Stomach smooth muscle (tissue), 2 donors: ENCODE results near the gene CFAP119.

Source experiments
- H3K27ac ChIP-seq: one replicate; pipeline ENCODE4 v1.7.0; 2013; ENCODE audit warnings: mild to moderate bottlenecking, low read length, inconsistent platforms
- H3K27me3 ChIP-seq, 2 donors: one replicate each; pipeline ENCODE4 v1.7.0; 2013; ENCODE audit warnings: low read length in 2 of 2; ENCODE audit not compliant: insufficient read depth in 2 of 2, control insufficient read depth in 1 of 2
- H3K36me3 ChIP-seq, 2 donors: one replicate each; pipeline ENCODE4 v1.7.0; 2013; ENCODE audit warnings: low read length in 2 of 2; ENCODE audit not compliant: control insufficient read depth in 2 of 2, insufficient read depth in 2 of 2
- H3K4me1 ChIP-seq: one replicate; pipeline ENCODE4 v1.7.0; 2013; ENCODE audit warnings: low read length; ENCODE audit not compliant: control insufficient read depth, insufficient read depth
- H3K4me3 ChIP-seq, 2 donors: one replicate each; pipeline ENCODE4 v1.7.0; 2013; ENCODE audit warnings: low read length in 2 of 2
- H3K9ac ChIP-seq, 2 donors: one replicate each; pipeline ENCODE4 v1.7.0; 2013; ENCODE audit warnings: low read length in 2 of 2, mild to moderate bottlenecking in 1 of 2
- H3K9me3 ChIP-seq, 2 donors: one replicate each; pipeline ENCODE4 v1.7.0; 2013; ENCODE audit warnings: low read length in 2 of 2; ENCODE audit not compliant: control insufficient read depth in 2 of 2
- donor health status: healthy.
- donor health status: Pancreatic carcinoma.

The CFAP119 gene

GRCh38 chr16:30760001-30760559 is 1.8 kb downstream of the CFAP119 start:
- Histone ChIP-seq H3K9ac (no peak overlapping the region), H3K9me3 (no peaks in the 10 kb centered on the region), H3K4me3 (no peak overlapping the region), H3K27ac (no peak overlapping the region), H3K36me3 (peaks cover 21 to 23% of the 10 kb centered on the region in 2 donors), H3K27me3 (no peaks in the 10 kb centered on the region), H3K4me1 (peaks cover 29% of the 10 kb centered on the region)

- Histone ChIP-seq H3K9me3 (no peaks in the 10 kb centered on the region), H3K9ac (no peak overlapping the region)
These were observed 2.8 kb downstream of the CFAP119 start for GRCh38 chr16:30758988-30759491.

GRCh38 chr16:30757316-30757715 is 4.5 kb downstream of the CFAP119 start:
- peaks cover 13 to 18% of the 10 kb centered on the region in 2 donors for H3K36me3 ChIP-seq
- H3K4me3 ChIP-seq = no peak overlapping the region
- H3K9ac ChIP-seq = no peak overlapping the region
- no peaks in the 10 kb centered on the region for H3K9me3 ChIP-seq
- H3K27ac ChIP-seq = no peak overlapping the region
- H3K27me3 ChIP-seq = no peaks in the 10 kb centered on the region
- H3K4me1 ChIP-seq = peaks cover 12% of the 10 kb centered on the region

More at GRCh38 chr16:30758988-30759491, 2.8 kb downstream of the CFAP119 start:
- Histone ChIP-seq H3K4me1 (peaks cover 25% of the 10 kb centered on the region), H3K27me3 (no peaks in the 10 kb centered on the region), H3K27ac (no peak overlapping the region), H3K36me3 (peaks cover 12 to 15% of the 10 kb centered on the region in 2 donors), H3K4me3 (no peak overlapping the region)

- Histone ChIP-seq H3K4me1 (peaks cover 11% of the 10 kb centered on the region), H3K9me3 (no peaks in the 10 kb centered on the region), H3K27ac (no peak overlapping the region), H3K4me3 (no peak overlapping the region), H3K36me3 (peaks cover 13 to 18% of the 10 kb centered on the region in 2 donors), H3K9ac (no peak overlapping the region), H3K27me3 (no peaks in the 10 kb centered on the region)
These were observed 5.1 kb downstream of the CFAP119 start for GRCh38 chr16:30756781-30757100.

GRCh38 chr16:30755955-30756780 is 5.7 kb downstream of the CFAP119 start:
- Histone ChIP-seq H3K36me3 (peaks cover 17 to 23% of the 10 kb centered on the region in 2 donors), H3K4me3 (no peak overlapping the region), H3K9me3 (no peaks in the 10 kb centered on the region), H3K9ac (no peak overlapping the region), H3K27me3 (no peaks in the 10 kb centered on the region), H3K4me1 (peaks cover 7% of the 10 kb centered on the region), H3K27ac (no peak overlapping the region)

GRCh38 chr16:30753596-30753995 is 8.3 kb downstream of the CFAP119 start:
- no peaks in the 10 kb centered on the region for H3K27me3 ChIP-seq
- peaks cover 20 to 26% of the 10 kb centered on the region in 2 donors for H3K36me3 ChIP-seq

GRCh38 chr16:30750876-30751465 is 10.9 kb downstream of the CFAP119 start:
- H3K9ac ChIP-seq = no peak overlapping the region
- no peak overlapping the region for H3K4me3 ChIP-seq
- H3K27ac ChIP-seq = no peak overlapping the region
- H3K27me3 ChIP-seq = no peaks in the 10 kb centered on the region
- no peaks in the 10 kb centered on the region for H3K9me3 ChIP-seq
- H3K4me1 ChIP-seq = peaks cover 8% of the 10 kb centered on the region
- peaks cover 15 to 21% of the 10 kb centered on the region in 2 donors for H3K36me3 ChIP-seq

More at GRCh38 chr16:30753596-30753995, 8.3 kb downstream of the CFAP119 start:
- Histone ChIP-seq H3K9me3 (no peaks in the 10 kb centered on the region), H3K9ac (no peak overlapping the region), H3K27ac (no peak overlapping the region), H3K4me3 (no peak overlapping the region), H3K4me1 (peaks cover 3% of the 10 kb centered on the region)

- no peak overlapping the region for H3K9ac ChIP-seq
- H3K4me3 ChIP-seq = no peak overlapping the region
- H3K27me3 ChIP-seq = no peaks in the 10 kb centered on the region
- peaks cover 18 to 23% of the 10 kb centered on the region in 2 donors for H3K36me3 ChIP-seq
- no peak overlapping the region for H3K27ac ChIP-seq
- peaks cover 8% of the 10 kb centered on the region for H3K4me1 ChIP-seq
- H3K9me3 ChIP-seq = no peaks in the 10 kb centered on the region
These were observed 11.7 kb downstream of the CFAP119 start for GRCh38 chr16:30750201-30750600.

- Histone ChIP-seq H3K36me3 (peaks cover 19 to 24% of the 10 kb centered on the region in 2 donors), H3K27ac (peak overlapping the region; percentile 24), H3K4me3 (peak overlapping the region; percentile 69 to 81), H3K4me1 (peaks cover 8% of the 10 kb centered on the region), H3K9me3 (no peaks in the 10 kb centered on the region), H3K27me3 (no peaks in the 10 kb centered on the region), H3K9ac (peak overlapping the region in 1 of 2 donors; percentile 57)
These were observed 13.0 kb downstream of the CFAP119 start for GRCh38 chr16:30748634-30749445.
